ENCODE data around the gene MSH6.
A peak's percentile ranks its signal among the peaks of the same experiment; 100 is the strongest.

Gene MSH6

DNA sequence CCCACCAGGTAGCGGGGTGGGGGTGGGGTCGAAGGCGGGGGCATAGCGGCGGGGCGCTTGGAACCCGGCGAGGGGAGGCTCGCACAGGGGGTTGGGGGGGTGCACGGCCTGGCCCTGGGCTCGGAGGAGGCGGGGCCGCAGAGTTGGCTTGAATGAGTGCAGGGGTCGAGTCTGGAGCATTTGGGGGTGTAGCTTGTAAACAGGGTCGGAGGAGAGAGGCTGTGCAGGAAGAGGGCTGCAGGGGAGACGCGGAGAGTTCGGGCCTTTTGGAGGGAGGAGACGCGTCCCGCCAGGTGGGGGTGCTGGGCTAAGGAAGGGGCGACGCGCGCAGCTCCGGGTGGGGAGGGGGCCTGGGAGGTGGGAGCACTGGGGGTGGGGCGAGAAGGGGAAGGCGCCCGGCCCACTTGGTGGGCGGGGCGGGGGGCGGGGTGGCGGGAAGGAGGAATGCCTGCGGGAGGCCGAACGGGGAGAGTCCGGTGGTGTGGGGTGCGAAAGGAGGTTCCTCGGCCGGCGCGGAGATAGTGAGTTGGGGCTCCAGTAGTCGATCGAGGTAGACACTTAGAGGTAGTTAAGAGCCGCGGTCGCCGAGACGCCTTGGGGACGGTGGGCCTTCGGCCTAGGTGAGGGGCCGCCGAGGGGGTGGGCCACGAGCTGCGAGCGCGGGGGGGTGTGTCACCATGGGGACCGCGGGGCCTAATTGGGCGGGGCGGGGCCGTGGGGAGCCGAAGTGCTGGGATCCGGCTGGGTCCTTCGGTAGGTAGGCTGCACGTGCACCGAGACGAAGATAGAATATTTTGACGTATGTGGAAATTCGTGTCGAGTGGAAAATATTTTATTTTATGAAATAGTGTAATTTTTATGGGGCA, 774 bp downstream of the MSH6 start:
- peak; percentile 12 for DNase-seq (ENCODE audit: low read depth)

DNA sequence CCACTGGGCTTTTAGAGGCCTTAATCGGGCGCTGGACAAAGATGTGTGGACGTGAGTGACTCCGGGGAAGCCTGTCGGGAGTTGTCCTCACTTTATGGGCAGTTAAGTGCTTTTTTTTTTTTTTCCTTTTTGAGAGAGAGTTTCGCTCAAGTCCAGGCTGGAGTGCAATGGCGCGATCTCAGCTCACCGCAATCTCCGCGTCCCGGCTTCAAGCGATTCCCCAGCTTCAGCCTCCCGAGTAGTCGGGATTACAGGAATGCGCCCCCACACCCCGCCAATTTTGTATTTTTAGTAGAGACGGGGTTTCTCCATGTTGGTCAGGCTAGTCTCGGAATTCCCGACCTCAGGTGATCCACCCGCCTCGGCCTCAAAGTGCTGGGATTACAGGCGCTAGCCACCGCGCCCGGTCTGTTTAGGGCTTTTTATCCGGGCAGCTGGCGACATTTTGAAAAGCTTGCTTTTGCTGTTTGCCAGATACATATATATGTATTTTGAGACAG, 1.5 kb downstream of the MSH6 start:
- DNase-seq (ENCODE audit: low read depth), result no peak

DNA sequence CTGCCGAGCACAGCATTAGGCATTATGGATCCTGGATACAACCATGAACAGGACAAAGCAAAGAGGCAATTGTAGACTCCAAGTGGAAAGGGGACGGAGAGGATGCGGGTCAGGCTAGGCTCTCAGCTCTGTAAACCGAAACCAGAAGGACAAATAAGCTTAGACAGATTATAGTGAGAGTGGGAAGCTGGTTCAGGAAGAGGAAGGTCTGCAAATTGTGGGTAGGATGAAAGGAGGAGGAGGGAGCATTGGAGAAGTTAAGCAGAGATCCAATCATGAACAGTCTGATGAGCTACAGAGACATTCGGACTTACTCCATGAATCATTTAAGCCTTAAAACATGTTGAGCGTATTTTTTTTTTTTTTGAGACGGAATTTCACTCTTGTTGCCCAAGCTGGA, 3.0 kb downstream of the MSH6 start:
- DNase-seq (ENCODE audit: low read depth), result no peak

DNA sequence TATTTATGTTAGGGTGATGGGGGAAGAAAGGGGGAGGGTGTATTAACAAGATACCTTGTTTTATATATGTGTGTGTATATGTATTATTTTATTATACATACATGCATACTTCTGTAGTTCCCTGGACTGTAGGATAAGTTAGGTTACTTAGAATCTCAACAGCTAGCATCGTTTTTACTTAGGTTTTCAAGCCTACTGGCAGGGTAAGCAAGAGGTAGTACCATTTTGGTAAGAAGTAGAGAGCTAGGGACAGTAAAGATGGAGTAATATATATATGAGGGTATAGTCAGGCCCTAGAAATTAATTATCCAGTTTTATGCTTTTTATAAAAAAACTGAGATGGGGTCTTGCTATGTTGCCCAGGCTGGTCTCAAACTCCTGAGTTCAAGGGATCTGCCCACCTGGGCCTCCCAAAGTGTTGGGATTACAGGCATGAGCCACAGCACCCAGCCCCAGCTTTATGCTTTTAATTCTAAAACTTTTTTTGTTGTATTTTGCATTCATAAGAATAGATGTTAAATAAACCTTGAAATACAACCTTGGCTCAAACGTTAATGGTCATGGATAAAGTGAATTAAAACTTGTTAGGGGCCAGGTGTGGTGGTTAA, 13.2 kb downstream of the MSH6 start:
- DNase-seq (ENCODE audit: low read depth), result no peak

DNA sequence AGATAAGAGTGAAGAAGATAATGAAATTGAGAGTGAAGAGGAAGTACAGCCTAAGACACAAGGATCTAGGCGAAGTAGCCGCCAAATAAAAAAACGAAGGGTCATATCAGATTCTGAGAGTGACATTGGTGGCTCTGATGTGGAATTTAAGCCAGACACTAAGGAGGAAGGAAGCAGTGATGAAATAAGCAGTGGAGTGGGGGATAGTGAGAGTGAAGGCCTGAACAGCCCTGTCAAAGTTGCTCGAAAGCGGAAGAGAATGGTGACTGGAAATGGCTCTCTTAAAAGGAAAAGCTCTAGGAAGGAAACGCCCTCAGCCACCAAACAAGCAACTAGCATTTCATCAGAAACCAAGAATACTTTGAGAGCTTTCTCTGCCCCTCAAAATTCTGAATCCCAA, 15.7 kb downstream of the MSH6 start:
- no peak for DNase-seq (ENCODE audit: low read depth)

DNA sequence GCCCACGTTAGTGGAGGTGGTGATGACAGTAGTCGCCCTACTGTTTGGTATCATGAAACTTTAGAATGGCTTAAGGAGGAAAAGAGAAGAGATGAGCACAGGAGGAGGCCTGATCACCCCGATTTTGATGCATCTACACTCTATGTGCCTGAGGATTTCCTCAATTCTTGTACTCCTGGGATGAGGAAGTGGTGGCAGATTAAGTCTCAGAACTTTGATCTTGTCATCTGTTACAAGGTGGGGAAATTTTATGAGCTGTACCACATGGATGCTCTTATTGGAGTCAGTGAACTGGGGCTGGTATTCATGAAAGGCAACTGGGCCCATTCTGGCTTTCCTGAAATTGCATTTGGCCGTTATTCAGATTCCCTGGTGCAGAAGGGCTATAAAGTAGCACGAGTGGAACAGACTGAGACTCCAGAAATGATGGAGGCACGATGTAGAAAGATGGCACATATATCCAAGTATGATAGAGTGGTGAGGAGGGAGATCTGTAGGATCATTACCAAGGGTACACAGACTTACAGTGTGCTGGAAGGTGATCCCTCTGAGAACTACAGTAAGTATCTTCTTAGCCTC, 16.2 kb downstream of the MSH6 start:
- no peak for DNase-seq (ENCODE audit: low read depth)

DNA sequence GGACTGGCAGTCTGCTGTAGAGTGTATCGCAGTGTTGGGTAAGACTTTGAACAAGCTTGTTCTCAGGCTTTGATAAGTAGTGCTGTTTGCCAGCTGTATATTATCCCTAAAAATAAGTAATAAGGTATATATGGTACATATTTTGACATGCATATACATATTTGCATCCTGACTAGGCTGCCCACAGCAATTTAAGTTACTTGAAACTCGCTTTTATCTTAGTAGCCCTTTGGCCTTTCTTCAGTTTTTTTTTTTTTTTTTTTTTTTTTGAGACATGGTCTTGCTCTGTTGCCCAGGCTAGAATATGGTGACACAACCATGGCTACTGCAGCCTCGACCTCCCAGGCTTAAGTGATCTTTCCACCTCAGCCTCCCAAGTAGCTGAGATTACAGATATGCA, 18.2 kb downstream of the MSH6 start:
- DNase-seq (ENCODE audit: low read depth), result no peak

DNA sequence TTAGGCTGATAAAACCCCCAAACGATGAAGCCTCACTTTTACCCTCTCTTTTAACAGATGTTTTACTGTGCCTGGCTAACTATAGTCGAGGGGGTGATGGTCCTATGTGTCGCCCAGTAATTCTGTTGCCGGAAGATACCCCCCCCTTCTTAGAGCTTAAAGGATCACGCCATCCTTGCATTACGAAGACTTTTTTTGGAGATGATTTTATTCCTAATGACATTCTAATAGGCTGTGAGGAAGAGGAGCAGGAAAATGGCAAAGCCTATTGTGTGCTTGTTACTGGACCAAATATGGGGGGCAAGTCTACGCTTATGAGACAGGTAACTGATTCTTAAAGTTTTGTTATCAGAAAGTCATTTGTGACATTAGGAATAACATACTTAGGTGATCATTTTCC, 20.4 kb downstream of the MSH6 start:
- no peak for DNase-seq (ENCODE audit: low read depth)

DNA sequence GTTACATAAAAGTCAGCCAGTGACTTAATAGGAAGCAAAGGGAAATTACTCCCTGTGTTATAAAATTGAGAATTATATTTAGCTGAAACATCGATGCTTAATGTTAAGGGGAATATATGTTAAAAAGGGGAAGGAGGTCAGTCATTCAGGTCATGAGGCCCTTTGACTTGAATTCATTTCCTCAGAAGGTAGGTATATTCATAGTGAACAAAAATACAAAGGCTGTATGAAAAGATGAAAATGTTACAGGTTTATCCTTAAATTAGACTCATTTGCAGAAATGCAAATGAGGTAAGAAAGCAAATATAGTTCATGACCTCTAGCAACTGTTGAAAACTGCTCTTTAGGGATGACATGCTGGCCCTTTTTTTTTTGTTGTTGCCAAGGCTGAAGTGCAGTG, 20.8 kb downstream of the MSH6 start:
- DNase-seq (ENCODE audit: low read depth), result no peak

DNA sequence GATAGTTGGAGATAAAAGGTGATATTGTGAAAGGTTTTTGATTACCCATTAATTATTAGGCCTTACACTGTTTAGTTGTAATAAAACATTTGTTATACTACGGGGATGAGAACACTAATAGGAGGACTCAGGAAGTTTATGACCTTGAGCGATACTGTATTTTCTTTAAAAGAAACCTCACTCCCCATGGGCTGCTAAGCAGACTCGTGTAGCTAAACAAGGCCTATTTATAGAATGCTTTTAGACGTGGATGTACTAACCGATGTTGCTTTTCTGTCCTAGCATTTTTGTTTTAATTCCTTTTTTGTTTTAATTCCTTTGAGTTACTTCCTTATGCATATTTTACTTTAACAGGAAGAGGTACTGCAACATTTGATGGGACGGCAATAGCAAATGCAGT, 22.9 kb downstream of the MSH6 start:
- DNase-seq (ENCODE audit: low read depth), result no peak

DNA sequence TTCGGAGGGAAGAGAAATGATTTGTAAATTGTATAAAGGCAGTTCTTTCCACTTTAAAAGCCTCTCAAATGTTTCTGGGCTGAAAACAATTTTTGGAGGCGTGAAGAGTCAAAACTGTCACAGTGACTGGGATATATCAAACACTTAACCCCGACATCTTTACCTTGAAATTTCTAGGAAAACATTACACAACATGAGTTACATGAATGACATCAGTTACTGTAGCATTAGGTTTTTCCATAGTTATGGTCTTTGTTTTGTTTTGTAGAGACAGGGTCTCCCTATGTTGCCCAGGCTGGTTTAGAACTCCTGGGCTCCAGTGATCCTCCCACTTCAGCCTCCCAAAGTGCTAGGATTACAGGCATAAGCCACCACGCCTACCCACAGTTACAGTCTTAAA, 25.7 kb downstream of the MSH6 start:
- DNase-seq (ENCODE audit: low read depth), result no peak

DNA sequence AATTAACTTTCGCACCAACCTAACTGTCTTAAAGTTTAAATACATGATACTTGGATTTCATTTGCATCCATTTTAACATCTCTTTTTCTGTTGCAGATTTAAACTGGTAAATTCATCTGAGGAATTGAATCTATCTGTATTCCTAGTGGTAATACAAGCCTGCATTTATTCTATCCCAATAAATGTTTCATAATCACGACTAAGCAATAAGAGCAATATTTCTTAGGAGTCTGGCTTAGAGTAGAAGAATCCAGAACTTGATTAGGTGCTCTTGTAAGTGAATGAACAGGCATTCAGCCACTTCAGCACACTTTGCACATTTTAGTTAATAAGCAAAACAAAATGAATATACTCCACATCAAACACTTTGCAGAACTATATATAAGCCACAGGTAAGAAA, 27.0 kb downstream of the MSH6 start:
- DNase-seq (ENCODE audit: low read depth), result no peak

DNA sequence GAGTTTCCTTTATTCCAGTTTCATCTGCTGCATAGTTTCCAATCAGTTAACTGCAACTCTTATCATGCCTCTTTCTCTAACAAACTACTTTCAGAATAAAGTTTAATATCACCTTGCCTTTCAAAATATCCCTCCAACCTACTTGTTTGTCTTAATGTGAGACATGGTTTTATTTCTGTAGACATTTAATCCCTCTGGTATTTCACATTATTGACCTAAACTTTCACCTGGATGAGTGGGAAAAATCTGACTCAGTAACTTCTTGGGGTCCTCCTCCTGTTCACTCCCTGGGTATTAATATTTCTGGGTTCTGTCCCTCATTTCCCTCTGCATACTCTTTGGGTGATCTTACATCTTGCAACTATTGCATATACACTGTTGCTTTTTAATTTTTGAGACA, 27.9 kb downstream of the MSH6 start:
- DNase-seq (ENCODE audit: low read depth), result no peak

DNA sequence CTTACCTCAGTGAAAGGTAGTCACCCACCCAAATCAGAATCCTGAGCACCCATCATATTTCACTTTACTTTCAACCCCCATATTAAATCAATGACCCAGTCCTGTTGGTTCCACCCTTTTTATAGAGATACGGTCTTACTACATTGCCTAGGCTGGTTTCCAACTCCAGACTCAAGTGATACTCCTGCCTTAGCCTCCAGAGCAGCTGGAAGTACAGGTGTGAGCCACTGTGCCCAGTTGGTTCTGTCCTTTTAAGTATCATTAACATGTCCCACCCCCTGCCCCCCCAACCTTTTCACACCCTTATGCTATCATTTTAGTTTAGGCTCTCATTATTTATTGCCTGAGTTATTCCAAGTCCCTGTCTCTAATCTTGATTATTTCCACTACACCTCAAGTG, 28.7 kb downstream of the MSH6 start:
- no peak for DNase-seq (ENCODE audit: low read depth)

DNA sequence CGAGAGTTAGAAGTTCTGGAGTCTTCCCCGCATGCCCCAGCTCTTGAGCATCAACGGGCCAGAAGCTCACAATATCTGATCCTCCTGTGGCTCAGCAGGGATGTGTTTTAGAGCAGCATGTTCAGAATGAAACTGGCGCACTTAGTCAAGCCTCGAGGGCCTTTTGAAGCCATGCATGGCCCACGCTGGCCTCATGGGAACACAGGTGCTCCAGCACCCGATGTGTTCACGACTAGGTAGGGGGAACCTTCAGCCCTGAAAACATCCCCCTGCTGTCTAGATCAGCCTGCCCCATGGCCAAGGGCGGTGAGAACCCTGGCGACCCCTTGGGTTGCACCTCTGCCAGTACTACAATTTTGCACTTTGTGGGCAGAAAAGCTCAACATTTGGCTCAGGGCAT, 32.8 kb downstream of the MSH6 start:
- DNase-seq (ENCODE audit: low read depth), result no peak

DNA sequence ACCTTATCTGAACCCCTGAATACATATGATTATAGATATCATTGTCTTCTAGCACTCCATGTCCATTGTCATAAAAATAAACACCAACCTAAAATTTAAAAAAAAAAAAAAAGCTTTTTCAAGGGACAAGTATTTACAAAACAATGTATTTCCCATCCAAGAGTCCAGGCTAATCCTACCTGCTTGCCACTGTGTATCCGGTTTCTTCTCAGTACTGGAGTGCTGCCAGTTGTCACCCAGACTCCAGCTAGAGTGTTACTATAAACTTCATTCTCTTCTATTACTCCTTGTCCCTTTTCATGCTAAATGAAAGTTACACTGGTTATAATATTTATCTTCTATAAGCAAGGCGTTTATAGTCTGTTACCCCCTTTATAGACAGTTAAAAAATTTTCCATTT, 35.8 kb downstream of the MSH6 start:
- no peak for DNase-seq (ENCODE audit: low read depth)

DNA sequence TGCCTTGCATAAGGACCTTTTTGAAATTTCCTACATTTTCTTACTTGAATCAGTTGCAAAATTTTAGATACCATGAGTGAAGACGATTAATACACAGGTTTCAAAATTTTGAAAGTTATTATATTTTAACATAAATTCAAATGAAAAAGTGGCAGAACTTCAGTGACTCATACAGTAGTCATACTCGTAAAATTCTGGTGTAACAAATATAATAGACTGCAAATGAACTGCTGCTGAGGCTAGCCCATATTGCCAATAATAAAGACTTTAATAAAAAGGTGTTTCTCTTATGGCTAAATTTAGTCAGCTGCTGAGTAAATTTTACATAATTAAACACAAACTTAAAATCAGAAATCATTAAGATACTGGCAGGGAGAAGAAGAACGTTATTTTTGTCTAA, 36.9 kb downstream of the MSH6 start:
- DNase-seq (ENCODE audit: low read depth), result peak; percentile 5

DNA sequence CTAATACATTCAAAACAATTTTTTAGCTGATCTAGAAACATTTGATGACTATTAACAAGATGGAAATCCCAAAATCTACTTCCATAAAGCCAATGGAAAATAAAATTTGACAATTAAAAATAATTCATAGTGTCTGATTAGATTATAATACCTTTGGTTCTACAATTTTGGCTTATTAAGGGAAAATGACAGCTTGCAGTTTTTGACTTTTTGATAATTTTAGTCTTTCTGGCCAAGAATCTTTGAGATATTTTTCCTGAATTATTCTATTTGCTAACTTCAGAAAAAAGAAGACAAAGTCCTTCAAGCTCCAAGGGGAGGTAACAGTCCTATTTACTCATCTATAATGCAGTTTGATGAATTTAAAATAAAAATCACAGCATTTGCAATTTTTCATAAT, 39.6 kb downstream of the MSH6 start:
- DNase-seq (ENCODE audit: low read depth), result no peak

DNA sequence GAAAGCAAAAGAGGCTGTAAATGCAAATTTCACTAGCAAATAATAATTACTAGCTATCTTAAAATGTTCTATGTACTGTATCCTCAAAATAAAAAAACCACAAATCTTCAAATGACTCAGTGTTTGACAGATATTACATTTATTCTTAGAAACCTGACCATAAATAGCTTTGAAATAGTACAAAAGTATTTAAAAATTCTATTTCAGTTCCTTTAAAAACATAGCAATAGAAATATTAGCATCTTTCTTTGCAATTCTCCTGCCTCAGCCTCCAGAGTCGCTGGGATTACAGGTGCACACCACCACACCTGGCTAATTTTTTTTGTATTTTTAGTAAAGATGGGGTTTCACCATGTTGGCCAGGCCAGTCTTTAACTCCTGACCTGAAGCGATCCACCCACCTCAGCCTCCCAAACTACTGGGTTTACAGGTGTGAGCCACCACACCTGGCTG, 50.6 kb downstream of the MSH6 start:
- no peak for DNase-seq (ENCODE audit: low read depth)

DNA sequence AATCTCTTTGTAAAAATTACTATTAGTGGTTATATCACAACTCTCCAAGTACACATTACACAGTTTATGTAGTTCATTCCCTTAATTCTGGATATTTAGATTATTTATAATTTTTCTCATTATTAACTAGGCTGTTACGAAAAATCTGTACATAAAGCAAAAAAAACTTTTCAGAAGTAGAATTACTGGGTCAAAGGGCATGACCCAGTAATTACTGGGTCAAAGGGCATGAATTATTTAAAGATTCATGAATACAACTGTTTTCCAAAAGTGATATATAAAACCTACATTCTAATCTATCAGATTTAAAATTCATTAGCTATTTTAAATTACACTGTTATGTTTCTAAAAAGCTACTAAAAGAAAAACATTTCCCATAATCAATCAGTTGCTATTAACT, 55.3 kb downstream of the MSH6 start:
- no peak for DNase-seq (ENCODE audit: low read depth)

DNA sequence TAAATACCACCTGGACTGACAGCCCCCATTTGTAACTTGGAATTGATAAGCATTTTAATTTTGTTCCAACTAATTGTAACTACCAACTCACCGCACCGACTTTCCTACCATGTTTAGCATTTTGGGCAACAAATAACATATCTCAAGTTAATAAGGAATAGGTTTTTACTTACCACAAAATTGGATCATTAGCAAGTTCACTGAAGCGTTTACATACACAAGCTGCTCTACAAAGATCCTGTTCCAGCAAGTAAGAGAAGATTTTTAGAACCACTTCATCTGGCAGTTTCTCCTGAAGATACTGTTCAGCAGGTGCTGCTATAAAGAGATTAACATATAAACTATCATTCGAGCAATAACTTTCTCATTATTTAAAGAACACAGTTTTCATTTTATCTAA, 55.7 kb downstream of the MSH6 start:
- DNase-seq (ENCODE audit: low read depth), result no peak

DNA sequence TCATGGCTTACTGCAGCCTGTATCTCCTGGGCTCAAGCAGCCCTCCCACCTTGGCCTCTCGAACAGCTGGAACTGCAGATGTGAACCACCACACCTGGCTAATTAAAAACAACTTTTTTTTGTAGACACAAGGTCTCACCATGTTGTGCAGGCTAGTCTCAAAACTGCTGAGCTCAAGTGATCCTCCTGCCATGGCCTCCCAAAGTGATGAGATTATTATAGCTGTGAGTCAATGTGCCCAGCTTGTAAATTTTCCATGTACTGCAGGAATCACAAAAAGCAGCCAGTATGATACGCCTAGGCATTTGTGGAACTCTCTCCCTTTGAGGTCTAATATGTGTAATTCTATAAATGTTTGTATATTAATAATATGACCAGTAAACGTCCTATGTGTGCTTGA, 59.9 kb downstream of the MSH6 start:
- DNase-seq (ENCODE audit: low read depth), result no peak

DNA sequence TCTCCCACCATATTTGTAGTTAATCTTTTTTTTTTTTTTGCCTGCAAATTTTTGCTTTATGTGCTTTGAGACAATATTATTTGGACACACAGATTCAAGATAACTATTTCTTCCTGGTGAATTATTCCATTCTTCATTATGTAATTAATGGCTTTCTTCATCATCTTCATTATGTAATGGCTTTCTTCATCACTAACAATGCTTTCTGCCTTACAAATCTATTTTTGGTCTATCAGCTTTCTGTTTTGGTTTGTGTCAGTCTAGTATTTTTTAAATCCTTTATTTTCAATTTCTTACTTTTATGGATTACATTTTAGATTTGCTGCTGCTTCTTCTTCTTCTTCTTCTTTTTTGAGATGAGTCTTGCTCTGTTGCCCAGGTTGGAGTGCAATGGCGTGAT, 60.5 kb downstream of the MSH6 start:
- no peak for DNase-seq (ENCODE audit: low read depth)

Data from GM04504 (cell line).